GM18868 (cell line): ENCODE data around the gene SLAMF9.

Source experiments
- ATAC-seq: cut with Tn5 transposase; IDR thresholded peaks from one replicate; pipeline ENCODE4 v1.9.1; 2021; ENCODE audit warnings: mild to moderate bottlenecking, moderate library complexity; ENCODE audit not compliant: unreplicated experiment

SLAMF9 gene

GRCh38 chr1:159934136-159935039 is 19.6 kb downstream of the SLAMF9 start:
- ATAC-seq, result no peak

- ATAC-seq, result no peak
Measured at GRCh38 chr1:159933347-159933746, 20.7 kb downstream of the SLAMF9 start.

- peak; percentile 45 for ATAC-seq
Measured at GRCh38 chr1:159932296-159933285, 21.4 kb downstream of the SLAMF9 start.

GRCh38 chr1:159931795-159932173 is 22.3 kb downstream of the SLAMF9 start:
- ATAC-seq, result no peak

- no peak for ATAC-seq
Measured at GRCh38 chr1:159931101-159931794, 22.8 kb downstream of the SLAMF9 start.

- ATAC-seq, result no peak
Measured at GRCh38 chr1:159930634-159931033, 23.4 kb downstream of the SLAMF9 start.

GRCh38 chr1:159930216-159930615 is 23.8 kb downstream of the SLAMF9 start:
- no peak for ATAC-seq

- no peak for ATAC-seq
Measured at GRCh38 chr1:159929155-159930051, 24.6 kb downstream of the SLAMF9 start.

- no peak for ATAC-seq
Measured at GRCh38 chr1:159928491-159929050, 25.5 kb downstream of the SLAMF9 start.

GRCh38 chr1:159927849-159928431 is 26.1 kb downstream of the SLAMF9 start:
- ATAC-seq, result no peak

GRCh38 chr1:159927211-159927848 is 26.7 kb downstream of the SLAMF9 start:
- ATAC-seq, result no peak

- peak; percentile 2 for ATAC-seq
Measured at GRCh38 chr1:159925719-159926078, 28.3 kb downstream of the SLAMF9 start.

GRCh38 chr1:159924791-159925718 is 29.0 kb downstream of the SLAMF9 start, which contains the start of gene TAGLN2:
Gene TAGLN2, minus strand, starts transcription at chr1:159925507. Its CDS starts 4,998 bp downstream, at chr1:159920509.
- peak; percentile 57 for ATAC-seq

GRCh38 chr1:159924025-159924790 is 29.8 kb downstream of the SLAMF9 start:
- peak; percentile 12 for ATAC-seq

GRCh38 chr1:159923203-159924024 is 30.6 kb downstream of the SLAMF9 start:
- ATAC-seq, result peak; percentile 43
